Heart left ventricle (tissue), 16 donors: Measurements from ENCODE around the gene MGMT. TPM values are rescaled to one million over a fixed set of nuclear protein-coding genes. Genes with fewer than 3 reads are reported as not detected.

Source experiments
- ATAC-seq, 4 donors: fragments of 200-7000 bp; cut with Tn5 transposase; one replicate each; pipeline ENCODE4 v1.9.1; 2020 to 2022; ENCODE audit warnings: moderate library complexity in 4 of 4, mild to moderate bottlenecking in 3 of 4, moderate number of reproducible peaks in 1 of 4
- DNase-seq, 5 donors: peaks; one replicate each; pipeline ENCODE4 v3.0.0-alpha.2; 2020
- H3K27ac ChIP-seq, 12 donors: fragments of 200-600 bp; sonication (generic) in 4 of 12; one replicate each; pipeline versions ENCODE4 v1.5.0 to v1.8.0; 2016 to 2022; ENCODE audit warnings: mild to moderate bottlenecking in 2 of 12
- H3K27me3 ChIP-seq, 9 donors: fragments of 200-600 bp; sonication (generic) in 2 of 9; one replicate each; pipeline versions ENCODE4 v1.5.1 to v1.8.0; 2016 to 2022; ENCODE audit warnings: mild to moderate bottlenecking in 3 of 9
- H3K36me3 ChIP-seq, 9 donors: fragments of 200-600 bp; sonication (generic) in 2 of 9; one replicate each; pipeline versions ENCODE4 v1.5.0 to v1.8.0; 2018 to 2022; ENCODE audit warnings: mild to moderate bottlenecking in 2 of 9
- H3K4me1 ChIP-seq, 12 donors: fragments of 200-600 bp; sonication (generic) in 4 of 12; one replicate each; pipeline versions ENCODE4 v1.5.0 to v1.8.0; 2016 to 2022; ENCODE audit warnings: mild to moderate bottlenecking in 3 of 12
- H3K4me3 ChIP-seq, 12 donors: fragments of 200-600 bp; sonication (generic) in 4 of 12; one replicate each; pipeline versions ENCODE4 v1.5.0 to v1.8.0; 2017 to 2022; ENCODE audit warnings: mild to moderate bottlenecking in 9 of 12, moderate library complexity in 4 of 12
- H3K9me3 ChIP-seq, 12 donors: fragments of 200-600 bp; sonication (generic) in 4 of 12; one replicate each; pipeline versions ENCODE4 v1.5.0 to v1.8.0; 2016 to 2022; ENCODE audit warnings: mild to moderate bottlenecking in 1 of 12
- CTCF ChIP-seq, 12 donors: fragments of 200-600 bp; sonication (generic) in 4 of 12; IDR thresholded peaks; one replicate each; pipeline versions ENCODE4 v1.5.0 to v1.8.0; 2018 to 2022; ENCODE audit warnings: antibody characterized with exemption in 12 of 12, mild to moderate bottlenecking in 5 of 12
- POLR2A ChIP-seq, 2 donors: fragments of 450-650 bp; IDR thresholded peaks; one replicate each; pipeline ENCODE4 v1.6.1; 2017; ENCODE audit warnings: antibody characterized with exemption in 2 of 2, mild to moderate bottlenecking in 2 of 2, moderate library complexity in 2 of 2
- WGBS, 4 donors: extraction: QIAGEN DNeasy Blood & Tissue Kit in 2 of 4; methylation state at CpG; one replicate each; pipeline versions ENCODE4 v1.1.5 to v1.1.7; 2013 to 2018; 5-methylcytosine and 5-hydroxymethylcytosine counted together
- intact Hi-C, 10 donors: fragments of 100-400 bp; cut with DNase I; formaldehyde crosslinking; loops; one replicate each; pipeline versions ENCODE4 v1.11.1 to v1.14.2; 2022
- polyA plus RNA-seq, 2 donors: library from polyadenylated mRNA; stranded (reverse); fragments of 200-250 nt; gene quantifications; one replicate each; pipeline ENCODE4 v1.2.3, GENCODE V29; 2013
- total RNA-seq, 9 donors: library from RNA; depleted of rRNA in 2 of 9; stranded (reverse); fragments of >200 nt in 2 of 9; fragmentation: NEBNext Ultra II Directional in 3 of 9; extraction: Animal tissue kit (Norgen Biotek cat#: 25700) in 3 of 9; gene quantifications; one replicate each; pipeline versions ENCODE4 v1.1.0 to v1.2.4, GENCODE V29; 2016 to 2023
- donor health status: ischemic (EF 13 %, LVEDD 7.1; RV severe dilation, severe dysfunction).
- donor health status: healthy with polysubstance abuse.
- donor health status: DM: no; HTN: yes; CAD: no.
- donor health status: DM: no; HTN: no; CAD: no.
- donor health status: ischemic (EF 25% LVEDD 6.9; RV normal size, moderate dysfunction).
- donor health status: ischemic (EF 25% LVEDD 5.7; RV mildly dilated, moderate dysfunction).
- donor health status: healthy.
- donor health status: DM: yes; HTN: yes; CAD: no.
- donor health status: ischemic (EF 35%, LVEDD 5.7; RV mildly dilated, moderate dysfunction).
- donor health status: nonischemic (EF 11% LVEDD 7.7; RV severe dilation, severe dysfunction).
- donor health status: DM: yes; HTN: yes; CAD: no.
- donor health status: PGD.
- donor health status: ischemic (EF 29% LVEDD 5.4; RV normal size, mild dysfunction).
- donor health status: nonischemic (EF 23%, LVEDD 6.1; RV moderate dilation, normal function).

MGMT gene
- total and polyA plus RNA-seq, 11 donors: 6.2 to 25.3 (median 11.6) TPM

- H3K27ac ChIP-seq: no peak overlapping the region
- H3K9me3 ChIP-seq: no peaks in the 10 kb centered on the region
- 90 to 97% (median 96%) methylated on average over 18 to 22 of the region's 22 CpGs for WGBS, 4 donors
- no peaks in the 10 kb centered on the region for H3K4me1 ChIP-seq
- TF ChIP-seq POLR2A (IDR thresholded peaks at IDR 0.05) (no peak), CTCF (IDR thresholded peaks at IDR 0.05) (no peak)
- no peak overlapping the region for H3K4me3 ChIP-seq
- intact Hi-C loops: no loop called here
- H3K36me3 ChIP-seq: no peaks in the 10 kb centered on the region
- ATAC-seq (peak in 1 of 4 donors; percentile 36), DNase-seq (no peak)
- H3K27me3 ChIP-seq: no peaks in the 10 kb centered on the region
Observed at GRCh38 chr10:129652521-129653201, 185.6 kb downstream of the MGMT start.

GRCh38 chr10:129653428-129653827 lies 186.4 kb downstream of the MGMT start:
- TF ChIP-seq POLR2A (IDR thresholded peaks at IDR 0.05) (no peak), CTCF (IDR thresholded peaks at IDR 0.05) (no peak)
- no peaks in the 10 kb centered on the region for H3K4me1 ChIP-seq
- no peaks in the 10 kb centered on the region for H3K27me3 ChIP-seq
- WGBS, 4 donors: 88 to 93% (median 92%) methylated on average over 7 to 8 of the region's 8 CpGs
- ATAC-seq (no peak), DNase-seq (no peak)
- no peaks in the 10 kb centered on the region for H3K36me3 ChIP-seq
- H3K4me3 ChIP-seq: no peak overlapping the region
- no peak overlapping the region for H3K27ac ChIP-seq
- H3K9me3 ChIP-seq: no peaks in the 10 kb centered on the region
- intact Hi-C loops: no loop called here

- WGBS, 4 donors: 88 to 98% (median 96%) methylated on average over 11 of the region's 11 CpGs
- ATAC-seq: no peak
- intact Hi-C loops: no loop called here
- H3K9me3 ChIP-seq: no peaks in the 10 kb centered on the region
- H3K27ac ChIP-seq: no peak overlapping the region
- no peak overlapping the region for H3K4me3 ChIP-seq
- H3K4me1 ChIP-seq: no peaks in the 10 kb centered on the region
- H3K36me3 ChIP-seq: no peaks in the 10 kb centered on the region
- H3K27me3 ChIP-seq: no peaks in the 10 kb centered on the region
- TF ChIP-seq CTCF (IDR thresholded peaks at IDR 0.05) (no peak), POLR2A (IDR thresholded peaks at IDR 0.05) (no peak)
- no peak for DNase-seq
Observed at GRCh38 chr10:129653861-129654260, 186.8 kb downstream of the MGMT start.

- TF ChIP-seq POLR2A (IDR thresholded peaks at IDR 0.05): no peak
- TF ChIP-seq CTCF (IDR thresholded peaks at IDR 0.05): no peak
- Histone ChIP-seq H3K9me3 (no peaks in the 10 kb centered on the region), H3K4me3 (no peak overlapping the region), H3K27ac (no peak overlapping the region), H3K36me3 (no peaks in the 10 kb centered on the region), H3K27me3 (no peaks in the 10 kb centered on the region), H3K4me1 (no peaks in the 10 kb centered on the region)
- ATAC-seq (no peak), DNase-seq (no peak)
- 92 to 96% (median 94%) methylated on average over 5 to 7 of the region's 7 CpGs for WGBS, 4 donors
- intact Hi-C loops: no loop called here
Observed at GRCh38 chr10:129654461-129654860, 187.4 kb downstream of the MGMT start.
